Stimulated activated CD4-positive, alpha-beta T cell treated with anti-CD3 and anti-CD28 coated beads, Interleukin-12 subunit alpha, Interleukin-12 subunit beta, amount 100 ng/mL, for 24 hours (primary cell): ENCODE measurements around the gene MMEL1.

Experiments used
- DNase-seq, 2 experiments: peaks; one replicate each; pipeline ENCODE4 v3.0.0-alpha.2; 2020; ENCODE audit warnings: low read depth in 2 of 2

The MMEL1 gene

DNA sequence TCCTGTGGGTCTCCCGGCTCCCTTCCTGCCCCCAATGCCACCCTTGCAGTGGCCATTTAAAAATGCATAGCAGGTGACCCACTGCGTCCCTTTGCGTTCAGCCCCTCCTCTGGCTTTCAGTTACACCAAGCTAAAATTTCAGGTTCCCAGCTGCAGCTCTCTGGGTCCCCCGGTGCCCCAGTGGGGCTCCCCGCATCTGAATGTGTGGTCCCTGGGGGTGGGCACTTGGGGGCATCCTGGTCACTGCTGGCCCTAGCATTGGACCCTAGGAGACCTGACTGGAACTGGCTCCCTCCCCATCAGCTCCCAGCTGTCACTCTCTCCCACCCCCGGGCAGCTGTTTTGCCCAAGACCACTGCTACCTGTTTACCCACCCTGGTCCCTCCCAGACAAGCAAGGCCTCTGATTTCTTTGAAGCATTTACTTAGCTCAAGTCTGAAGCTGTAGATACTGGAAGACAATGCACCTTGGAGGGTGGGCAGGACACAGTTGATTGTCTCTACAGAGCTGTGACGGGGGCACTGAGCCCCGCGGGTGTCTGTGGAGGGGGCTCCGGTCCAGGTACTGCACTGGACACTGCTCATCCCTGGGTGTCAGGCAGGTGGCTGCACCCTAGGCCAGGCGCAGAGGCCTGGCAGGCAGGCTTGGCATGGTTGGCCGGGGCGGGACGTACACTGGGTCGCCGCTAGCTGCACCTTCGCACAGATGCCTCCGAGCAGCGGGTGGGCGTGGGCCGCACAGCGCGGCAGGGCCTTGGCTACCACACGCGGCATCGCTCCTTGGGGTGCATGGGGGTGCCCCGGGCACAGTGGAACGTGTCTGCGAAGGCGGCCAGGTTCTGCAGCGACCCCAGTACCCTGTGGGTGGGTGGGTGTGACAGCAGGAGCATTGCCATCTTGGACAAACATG is 42.3 kb downstream of the MMEL1 start:
- no peak for DNase-seq

DNA sequence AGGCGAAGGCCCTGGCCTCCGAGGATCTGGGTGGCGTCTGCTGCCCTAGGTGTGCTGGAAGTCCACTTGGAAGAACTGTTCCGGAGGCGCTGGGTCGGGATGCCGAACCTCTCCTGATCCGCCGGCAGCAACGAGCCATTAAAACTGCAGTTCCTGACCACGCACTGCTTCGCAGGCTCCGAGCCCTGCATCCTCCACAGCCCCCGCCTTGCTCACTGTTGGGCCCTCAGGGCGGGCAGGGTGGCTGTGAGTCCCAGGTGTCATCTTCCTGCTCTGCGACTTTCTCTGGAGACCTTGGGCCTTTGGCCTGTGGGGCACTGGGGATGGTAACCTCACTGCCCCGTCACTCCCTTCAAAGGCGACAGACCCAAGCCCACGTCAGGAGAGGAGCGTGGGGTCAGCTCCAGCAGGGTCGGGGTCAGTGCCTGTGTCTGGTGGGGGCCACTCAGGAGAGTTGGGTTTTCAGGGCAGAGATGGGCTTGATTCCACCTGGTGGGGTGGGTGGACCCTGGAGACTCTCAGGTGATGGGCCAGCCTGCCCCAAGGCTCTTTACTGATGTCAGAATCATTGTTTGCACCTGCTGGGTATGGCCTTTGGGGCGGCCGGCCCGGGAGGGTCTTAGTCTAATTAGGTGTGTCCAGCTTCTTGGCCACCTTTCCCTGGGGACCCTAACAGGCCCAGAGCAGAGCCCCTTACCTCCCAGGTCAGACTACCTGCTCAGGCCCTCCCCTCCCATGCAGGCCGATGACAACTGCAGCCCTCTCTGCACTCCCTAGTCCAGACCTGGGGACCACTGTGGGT is 43.2 kb downstream of the MMEL1 start:
- DNase-seq = no peak

DNA sequence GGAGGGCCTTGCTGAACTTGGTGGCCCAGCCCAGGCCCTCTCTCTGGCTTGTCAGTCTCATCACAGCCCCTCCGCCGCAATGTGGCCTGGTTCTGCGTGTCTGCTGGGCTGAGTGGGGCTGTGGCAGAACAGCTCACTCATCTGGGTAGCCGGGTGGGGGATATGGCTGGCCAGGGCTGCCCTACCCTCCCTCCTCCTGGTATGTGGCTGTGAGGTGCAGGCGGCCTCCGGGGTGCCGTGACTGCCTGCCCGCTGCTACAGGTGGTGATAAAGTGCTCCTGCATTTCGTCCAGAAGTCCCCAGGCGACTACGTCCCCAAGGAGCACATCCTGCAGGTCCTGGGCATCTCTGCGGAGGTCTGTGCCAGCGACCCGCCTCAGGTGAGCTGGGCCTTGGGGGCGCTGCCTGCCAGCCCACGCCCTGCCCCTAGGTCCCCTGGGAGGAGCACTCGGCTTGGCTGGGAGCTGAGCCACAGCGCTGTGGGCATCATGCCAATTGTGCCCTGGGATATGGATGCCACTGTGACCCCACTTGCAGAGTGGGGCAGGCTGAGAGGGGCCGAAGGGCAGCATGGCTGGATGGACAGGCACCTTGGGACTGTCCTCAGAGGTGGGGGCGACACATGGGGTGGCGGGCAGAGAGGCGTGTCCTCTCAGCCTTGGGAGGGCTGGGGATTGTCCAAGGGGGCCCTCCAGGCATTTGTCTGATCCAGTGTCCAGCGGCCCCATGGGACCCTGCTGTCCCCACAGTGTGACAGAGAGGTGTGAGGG is 44.0 kb downstream of the MMEL1 start:
- no peak for DNase-seq

DNA sequence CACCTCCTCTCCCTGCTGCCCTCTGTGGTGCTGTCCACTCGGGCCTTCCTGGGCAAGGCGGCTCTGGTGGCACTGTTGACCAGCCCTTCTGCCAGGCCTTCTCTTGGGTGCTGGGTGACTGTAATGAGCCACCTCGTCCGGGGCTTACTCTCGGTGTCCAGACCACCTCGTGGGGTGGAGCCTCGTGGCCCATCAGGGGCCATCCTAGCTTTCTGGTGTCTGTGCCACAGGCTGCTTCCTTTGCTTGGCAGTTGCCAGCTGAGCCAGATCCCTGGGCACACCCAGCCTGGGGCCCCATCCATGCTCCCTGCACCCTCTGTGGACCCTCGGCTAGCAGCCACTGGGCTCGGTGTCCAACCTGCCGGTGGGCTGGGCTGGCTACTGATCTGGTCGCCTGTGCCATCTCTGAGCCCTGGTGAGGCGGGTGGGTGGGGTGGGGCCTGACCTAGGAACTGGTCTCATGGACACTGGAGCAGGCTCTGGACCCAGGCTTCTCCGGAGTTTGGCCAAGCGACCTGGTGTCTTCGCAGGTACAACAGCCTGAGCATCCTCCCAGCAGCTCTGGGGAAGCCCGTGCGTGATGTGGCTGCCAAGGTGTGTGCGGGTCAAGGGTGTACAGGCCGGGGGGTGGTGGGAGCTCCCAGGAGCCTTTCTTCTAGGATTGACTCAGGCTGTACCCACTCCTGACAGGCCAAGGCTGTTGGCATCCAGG is 44.8 kb downstream of the MMEL1 start:
- DNase-seq = no peak

DNA sequence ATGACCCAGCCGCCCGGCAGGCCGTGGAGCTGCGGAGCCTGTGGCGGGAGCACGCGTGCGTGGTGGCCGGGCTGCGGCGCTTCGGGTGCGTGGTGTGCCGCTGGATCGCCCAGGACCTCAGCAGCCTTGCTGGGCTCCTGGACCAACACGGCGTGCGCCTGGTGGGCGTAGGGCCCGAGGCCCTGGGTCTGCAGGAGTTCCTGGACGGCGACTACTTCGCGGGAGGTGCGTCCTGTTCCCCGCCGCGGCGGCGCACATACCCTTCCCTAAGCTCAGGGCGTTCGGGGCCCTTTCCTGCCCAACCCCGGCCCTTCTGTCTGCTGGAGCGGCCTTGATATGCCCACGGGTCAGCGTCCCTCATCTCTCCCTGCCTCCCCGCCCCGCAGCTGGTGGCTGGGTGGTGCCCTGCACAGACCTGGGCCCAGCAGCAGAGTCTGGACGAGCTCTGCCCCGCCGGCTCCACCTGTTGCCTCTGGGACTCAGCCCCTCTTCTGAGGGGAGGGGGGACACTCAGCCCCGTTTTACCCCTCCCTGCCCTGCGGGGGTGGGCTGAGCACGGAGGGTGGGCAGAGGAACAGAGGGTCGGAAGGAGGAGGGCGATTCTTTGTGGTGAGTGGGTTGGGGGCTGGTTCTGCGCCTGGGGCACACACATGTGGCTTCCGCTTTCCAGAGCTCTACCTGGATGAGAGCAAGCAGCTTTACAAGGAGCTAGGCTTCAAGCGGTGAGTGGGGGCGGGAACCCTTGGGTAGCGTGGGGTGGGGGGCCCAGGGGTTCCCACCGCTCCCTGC is 45.6 kb downstream of the MMEL1 start:
- DNase-seq = no peak

DNA sequence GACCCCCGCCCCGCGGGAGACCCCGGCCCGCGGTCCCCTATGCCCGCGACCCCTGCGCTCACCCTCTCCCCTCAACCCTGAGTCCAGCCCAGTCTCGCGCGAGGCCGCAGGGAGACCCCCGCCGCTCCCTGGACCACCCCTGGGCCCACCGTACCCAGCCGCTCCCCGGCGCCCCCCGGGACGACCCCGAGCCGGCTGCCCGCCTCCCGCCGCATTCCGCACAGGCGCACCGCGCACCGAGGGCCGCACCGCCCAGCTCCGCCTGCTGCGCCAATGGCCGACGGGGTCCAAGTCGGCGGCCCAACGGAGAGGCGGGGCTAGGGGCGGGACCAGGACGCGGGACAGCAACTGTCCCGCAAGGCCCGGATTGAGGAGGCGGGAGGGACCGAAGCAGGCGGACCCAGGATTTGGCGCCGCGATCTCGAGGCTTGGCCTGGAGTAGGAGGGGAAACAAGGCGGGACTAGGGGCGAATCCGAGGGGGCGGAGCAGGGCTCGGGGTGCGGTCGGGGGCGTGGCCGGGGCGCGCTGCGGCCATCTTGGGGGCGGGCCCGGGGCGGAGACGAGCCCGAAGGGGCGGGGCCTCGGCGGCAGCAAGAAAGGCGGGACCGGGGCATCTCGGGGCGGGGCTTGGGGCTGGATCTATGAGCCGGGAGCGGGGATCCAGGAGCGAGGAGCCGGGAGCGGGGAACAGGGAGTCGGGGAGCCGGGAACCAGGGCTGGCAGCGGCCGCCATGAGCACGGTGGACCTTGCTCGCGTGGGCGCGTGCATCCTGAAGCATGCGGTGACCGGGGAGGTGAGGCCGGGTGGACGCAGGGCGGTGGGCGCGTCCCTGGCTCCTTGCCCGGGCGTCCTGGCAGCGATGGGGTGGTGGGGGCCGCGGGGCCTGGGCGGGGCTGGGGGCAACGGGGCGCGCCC is 46.4 kb downstream of the MMEL1 start, which contains the start of gene PRXL2B:
PRXL2B (plus strand) TSS at position 624 of the 917 bp plus-strand sequence; CDS start at position 733, 109 bp downstream.
- DNase-seq = peak; percentile 94 to 97

DNA sequence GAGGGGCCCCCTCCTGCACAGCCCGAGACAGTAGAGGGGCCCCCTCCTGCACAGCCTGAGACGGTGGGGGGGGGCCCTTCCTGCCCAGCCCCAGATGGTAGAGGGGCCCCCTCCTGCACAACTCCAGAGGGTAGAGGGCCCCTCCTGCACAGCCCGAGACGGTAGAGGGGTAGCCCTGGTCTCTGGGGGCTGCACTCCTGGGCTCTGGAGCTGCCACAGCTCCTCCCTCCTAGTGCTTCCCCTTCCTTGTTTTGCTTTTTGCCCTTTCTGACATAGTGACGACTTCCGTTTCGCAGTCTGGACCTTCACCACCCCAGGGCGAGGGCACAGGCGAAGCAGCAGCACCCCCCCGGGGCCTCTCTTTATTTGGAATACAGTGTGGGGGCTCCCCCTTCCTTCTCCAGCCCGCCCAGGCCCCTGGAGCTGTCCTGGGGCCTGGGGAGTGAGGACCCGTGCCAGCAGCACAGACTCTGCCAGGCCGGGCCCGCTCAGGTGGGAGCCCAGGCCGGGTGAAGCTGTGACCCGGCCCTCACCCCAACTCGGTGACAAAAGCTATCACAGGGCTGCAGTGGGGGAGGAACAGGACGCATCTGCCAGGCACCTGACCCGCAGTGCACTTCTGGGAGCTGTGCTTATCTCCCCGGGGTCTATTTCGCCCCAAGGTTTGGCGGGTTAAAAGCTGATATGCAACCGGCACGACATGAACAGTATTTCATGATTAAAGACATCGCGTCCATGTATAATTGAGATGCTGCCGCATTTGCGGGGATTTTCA is 47.3 kb downstream of the MMEL1 start:
- DNase-seq = peak; percentile 47 to 52

DNA sequence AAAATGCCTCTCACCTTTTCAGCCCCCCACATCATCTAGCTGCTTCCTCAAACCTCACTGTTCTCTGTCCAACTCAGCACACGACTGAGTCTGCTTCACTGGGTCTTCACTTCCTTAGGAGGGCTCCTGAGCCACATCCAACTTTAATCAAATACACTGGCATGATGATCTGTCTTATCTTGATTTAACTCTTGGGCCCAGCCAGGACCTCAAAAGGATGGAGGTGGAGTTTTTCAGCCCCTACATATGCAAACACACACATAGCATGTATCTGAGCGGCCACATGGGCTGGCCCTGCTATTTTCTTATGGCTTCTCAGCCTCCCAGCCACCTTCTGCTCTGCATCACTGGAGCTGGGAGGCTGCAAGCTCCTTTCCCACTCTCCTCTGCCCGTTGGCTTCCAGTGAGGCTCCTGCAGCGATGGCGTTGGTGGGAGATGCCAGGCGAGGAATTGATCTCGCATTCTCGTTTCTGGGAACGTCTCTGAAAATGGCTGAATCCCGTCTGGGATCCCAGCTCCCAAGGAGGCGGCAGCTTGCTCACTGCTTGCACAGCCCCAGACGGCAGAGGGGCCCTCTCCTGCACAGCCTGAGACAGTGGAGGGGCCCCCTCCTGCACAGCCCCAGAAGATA is 48.0 kb downstream of the MMEL1 start:
- DNase-seq = no peak

DNA sequence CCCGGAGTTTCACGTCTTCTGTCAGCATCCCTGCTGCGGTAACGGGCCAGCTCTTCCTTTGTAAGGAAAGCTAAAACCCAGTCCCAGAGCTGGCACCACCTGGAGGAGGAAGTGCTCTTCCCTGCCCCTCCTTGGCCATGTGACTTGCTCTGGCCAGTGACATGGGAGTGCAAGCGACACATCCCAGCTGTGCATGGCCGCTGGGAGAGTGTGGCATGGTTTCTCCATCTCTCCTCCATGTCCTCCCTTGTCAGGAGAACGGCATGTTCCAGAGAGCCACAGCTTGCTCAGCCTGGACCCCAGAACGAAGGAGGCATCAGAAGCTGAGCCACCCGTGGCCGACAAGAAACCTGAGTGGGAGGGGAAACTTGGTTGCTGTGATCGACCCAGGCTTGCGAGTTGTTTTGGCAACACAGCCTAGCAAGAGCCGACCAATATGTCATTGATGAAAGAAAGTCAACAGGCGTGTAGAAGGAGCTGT is 48.9 kb downstream of the MMEL1 start:
- no peak for DNase-seq

DNA sequence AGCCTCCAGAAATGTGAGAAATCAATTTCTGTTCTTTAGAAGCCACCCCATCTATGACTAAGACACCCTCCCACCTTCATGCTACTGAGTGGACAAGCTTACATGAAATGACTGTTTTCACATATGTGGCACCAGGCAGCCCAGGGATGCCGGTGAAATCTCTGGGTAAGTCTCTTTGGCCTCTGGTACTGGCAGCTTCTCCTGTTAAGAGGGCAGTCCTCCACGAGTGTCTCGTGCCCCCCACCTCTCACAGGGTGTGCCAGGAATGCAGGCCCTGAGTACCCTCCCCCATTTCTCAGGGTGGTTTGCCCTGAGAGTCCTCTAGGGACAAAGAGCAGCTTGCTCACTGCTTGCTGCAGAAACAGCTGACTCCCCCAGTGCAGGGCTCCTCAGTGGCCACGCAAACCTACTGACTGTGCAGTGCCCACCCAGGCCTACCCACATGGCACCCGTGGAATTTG is 49.5 kb downstream of the MMEL1 start:
- DNase-seq = no peak

DNA sequence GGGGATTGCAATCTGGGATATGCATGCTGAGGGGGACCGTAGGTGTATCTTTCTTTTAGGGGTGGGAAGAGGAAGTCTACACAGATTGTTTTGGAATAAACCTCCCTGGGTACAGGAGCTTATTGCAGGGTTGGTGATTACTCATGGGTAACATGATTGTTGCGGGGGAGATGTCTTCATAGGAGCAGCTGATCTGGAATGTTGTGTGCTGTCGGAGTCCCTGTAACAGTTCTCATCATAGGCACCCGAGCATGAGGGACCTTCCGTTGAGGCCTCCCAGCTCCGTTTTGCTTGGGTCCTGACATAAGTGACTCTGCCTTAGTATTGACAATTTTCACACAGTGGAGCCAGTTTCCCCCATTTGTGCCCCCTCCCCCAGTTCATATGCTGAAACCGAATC is 50.4 kb downstream of the MMEL1 start:
- no peak for DNase-seq

DNA sequence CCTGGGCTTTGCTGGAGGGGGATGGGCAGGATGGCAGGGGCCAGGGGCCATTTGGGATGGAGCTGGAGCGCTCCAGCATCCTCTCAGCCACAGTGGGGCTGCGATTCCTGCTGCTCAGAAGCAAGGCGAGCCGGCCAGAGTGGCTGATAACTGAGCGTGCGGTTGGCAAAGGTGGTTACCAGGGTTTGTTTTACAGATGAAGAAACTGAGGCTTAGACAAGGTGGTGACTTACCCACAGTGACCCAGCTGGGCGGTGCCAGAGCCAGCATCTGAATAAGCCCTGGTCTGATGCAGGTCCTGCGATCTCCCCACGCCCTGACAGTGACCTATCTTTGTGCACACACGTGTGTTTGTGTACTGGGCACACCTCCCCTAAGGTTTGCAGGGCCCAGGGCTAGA is 52.1 kb downstream of the MMEL1 start:
- DNase-seq = no peak

DNA sequence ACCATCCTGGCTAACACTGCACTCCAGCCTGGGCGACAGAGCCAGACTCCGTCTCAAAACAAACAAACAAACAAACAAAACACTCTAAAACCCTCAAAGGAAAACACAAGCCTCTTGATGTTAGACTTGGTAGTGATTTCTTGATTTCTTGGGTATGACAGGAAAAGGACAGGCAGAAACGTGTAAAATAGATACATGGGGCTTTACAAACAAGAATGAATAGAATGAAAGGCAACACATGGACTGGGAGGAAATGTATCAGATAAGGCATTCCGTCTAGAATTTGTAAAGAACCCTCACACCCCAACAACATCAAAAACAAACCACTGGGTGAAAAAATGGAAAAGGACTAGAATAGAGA is 54.1 kb downstream of the MMEL1 start:
- no peak for DNase-seq

DNA sequence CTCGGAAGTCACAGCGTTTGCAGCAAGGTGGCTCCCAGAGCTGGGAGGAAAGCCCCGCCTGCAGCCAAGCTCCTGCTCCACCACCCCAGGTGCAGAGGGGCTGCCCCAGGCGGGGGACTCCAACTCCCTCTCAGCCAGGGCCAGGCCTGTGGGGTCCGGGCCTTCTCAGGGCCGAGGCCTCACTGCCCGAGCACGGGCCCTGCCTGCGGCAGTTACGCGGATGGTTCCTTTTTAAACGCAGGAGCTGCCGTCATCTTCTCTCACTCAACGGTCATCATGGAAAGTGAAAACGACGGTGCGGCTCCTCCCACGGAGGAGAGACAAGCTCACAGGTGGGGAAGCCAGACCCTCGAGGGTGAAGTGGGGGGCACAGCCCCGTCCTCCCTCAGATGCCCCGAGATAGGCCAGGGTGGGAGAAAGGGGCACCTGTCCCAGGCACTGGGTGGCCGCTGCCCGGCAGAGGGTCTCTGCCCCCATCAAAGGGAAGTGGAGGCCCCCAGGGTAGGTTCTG is 55.2 kb downstream of the MMEL1 start:
- DNase-seq = peak in 1 of 2 experiments; percentile 35

DNA sequence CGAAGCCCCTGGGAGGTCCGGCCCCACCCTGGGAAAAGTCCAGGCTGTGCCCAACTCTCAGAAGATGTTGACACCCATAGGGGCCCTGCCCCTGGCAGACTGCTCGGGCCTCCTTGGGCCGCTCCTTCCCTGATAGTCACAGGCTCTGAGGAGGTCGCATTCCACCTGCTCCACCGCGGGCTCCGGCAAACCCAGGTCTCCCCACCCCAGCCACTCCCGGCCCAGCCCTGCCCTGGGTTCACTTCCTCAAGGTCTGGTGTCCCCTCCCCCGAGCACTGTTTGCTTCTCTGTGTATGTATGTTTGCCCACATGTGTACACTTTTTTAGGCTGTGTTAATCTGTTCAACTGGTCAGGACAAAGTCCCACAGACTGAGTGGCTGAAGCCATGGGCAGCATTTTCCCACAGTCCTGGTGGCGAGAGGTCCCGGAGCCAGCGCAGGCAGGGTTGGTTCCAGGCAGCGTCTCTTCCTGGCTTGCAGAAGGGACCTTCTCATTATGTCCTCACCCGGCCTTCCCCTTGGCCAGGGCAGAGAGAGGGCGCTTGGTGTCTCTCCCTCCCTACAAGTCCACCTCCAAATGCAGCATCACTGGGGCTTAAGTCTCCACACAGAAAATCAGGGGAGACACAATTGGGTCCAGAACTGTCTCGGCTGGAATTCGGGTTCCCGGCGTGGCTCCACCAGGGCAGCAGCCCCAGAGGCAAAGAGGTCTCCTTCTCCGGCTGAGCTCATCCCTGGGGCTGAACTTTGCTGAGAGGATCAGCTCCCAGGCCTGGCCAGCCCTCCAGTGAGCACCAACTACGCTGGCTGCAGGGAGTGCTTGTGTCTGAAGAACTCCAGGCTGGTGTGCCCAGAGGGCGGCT is 56.8 kb downstream of the MMEL1 start:
- no peak for DNase-seq

DNA sequence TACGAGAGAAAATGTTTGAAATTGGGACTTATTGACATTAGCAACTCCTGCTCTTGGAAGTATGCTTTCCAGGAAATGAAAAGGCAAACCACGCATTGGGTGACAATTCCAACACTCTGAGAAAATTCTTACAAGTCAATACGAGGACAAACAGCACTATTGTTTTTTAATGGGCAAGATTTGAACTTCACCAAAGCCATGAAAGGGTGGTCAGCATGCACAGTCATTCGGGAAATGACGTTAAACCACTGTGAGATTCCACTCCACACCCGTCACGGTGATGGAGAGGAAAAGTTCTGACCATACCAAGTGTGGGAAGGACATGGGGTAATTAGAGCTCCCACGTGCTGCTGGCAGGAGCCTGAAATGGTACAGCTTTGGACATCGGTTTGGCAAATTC is 58.5 kb downstream of the MMEL1 start:
- no peak for DNase-seq
